Epithelial cell of esophagus (primary cell): Measurements from ENCODE around the gene IGF2.
A peak's percentile ranks its signal among the peaks of the same experiment; 100 is the strongest.

Source experiments
- DNase-seq: peaks from one replicate; pipeline ENCODE4 v3.0.0; 2010; ENCODE audit warnings: low read depth
- H3K4me3 ChIP-seq: 2 replicates; pipeline ENCODE4 v1.5.1; 2011; ENCODE audit warnings: mild to moderate bottlenecking, low read length, control low read depth
- TF ChIP-seq, protein P1 (sequence below): IDR thresholded peaks from 2 replicates; pipeline ENCODE4 v1.5.1; 2011; ENCODE audit warnings: low read depth, mild to moderate bottlenecking, low read length, control low read depth, inconsistent platforms; ENCODE audit not compliant: insufficient read depth; ENCODE audit errors: missing control alignments

Gene IGF2

DNA sequence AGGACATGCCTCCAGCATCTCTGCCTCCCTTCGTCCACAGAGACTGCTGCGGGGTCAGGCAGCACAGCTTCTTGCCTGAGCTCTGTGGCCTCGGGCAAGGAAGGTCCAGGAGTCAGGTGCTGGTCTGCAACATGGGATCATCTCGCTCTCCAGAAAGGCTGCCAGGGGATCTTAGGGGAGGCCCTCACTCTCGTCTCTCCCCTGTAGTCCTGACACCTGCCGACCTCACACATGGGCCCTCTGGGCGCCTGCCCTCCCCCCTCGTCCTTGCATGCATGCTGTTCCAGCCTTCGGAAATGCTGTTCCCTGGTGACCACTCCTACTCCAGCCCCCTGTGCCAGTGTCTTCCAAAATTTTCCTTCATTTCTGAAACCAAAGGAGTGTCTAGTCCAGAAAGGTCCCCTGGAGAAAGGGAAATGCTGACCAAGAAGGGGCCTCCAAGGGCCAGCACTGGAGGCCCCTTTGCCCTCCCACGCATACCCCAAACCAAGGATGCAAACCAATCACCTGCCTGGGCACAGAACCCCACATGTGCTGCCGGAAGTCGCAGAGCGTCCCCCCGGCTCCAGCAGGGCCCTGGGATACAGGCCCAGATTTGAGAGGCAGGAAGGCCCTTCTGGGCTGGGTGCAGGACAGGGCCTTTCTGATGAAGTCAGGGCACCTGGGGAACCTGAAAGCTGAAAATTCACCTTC is 41.0 kb downstream of the IGF2 start:
- H3K4me3 ChIP-seq: no peak overlapping the region
- TF ChIP-seq, protein P1, sequence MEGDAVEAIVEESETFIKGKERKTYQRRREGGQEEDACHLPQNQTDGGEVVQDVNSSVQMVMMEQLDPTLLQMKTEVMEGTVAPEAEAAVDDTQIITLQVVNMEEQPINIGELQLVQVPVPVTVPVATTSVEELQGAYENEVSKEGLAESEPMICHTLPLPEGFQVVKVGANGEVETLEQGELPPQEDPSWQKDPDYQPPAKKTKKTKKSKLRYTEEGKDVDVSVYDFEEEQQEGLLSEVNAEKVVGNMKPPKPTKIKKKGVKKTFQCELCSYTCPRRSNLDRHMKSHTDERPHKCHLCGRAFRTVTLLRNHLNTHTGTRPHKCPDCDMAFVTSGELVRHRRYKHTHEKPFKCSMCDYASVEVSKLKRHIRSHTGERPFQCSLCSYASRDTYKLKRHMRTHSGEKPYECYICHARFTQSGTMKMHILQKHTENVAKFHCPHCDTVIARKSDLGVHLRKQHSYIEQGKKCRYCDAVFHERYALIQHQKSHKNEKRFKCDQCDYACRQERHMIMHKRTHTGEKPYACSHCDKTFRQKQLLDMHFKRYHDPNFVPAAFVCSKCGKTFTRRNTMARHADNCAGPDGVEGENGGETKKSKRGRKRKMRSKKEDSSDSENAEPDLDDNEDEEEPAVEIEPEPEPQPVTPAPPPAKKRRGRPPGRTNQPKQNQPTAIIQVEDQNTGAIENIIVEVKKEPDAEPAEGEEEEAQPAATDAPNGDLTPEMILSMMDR: no peak

DNA sequence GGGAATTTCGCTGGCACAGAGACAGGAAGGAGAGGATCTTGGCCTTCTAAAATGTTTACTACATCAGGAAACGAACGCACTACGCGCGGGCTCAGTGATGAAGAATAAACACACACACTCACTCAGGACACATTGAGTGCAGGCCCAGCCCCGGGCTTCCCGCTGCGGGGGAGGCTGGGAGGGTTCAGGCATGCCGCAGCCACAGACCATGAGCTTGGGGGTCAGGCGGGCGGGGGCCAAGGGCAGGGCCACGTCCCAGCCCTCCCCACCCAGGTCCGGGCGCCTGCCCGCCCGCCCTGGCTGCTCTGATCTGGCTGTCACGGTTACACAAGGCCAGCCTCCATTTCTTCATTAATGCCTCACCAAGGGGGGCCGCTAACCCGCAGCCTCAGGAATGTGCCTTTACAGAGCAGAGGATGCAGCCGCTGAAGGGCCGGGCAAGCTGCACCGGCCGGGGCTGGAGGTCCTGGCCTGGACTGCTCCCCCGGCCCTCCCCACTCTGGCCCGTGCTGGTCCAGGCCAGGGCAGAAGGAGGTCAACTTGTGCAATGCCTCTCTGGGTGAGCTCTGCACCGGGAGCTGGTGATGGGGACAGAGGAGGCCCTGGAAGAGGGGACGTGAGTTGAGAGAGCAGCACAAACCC is 41.7 kb downstream of the IGF2 start:
- H3K4me3 ChIP-seq: no peak overlapping the region
- TF ChIP-seq, protein P1: no peak

More for the DNA sequence above, 41.0 kb downstream of the IGF2 start:
- DNase-seq: no peak

GRCh38 chr11:2096919-2097301 is 42.3 kb downstream of the IGF2 start:
- H3K4me3 ChIP-seq: no peak overlapping the region
- DNase-seq: no peak
- TF ChIP-seq, protein P1: no peak

More for the DNA sequence above, 41.7 kb downstream of the IGF2 start:
- DNase-seq: peak; percentile 58

DNA sequence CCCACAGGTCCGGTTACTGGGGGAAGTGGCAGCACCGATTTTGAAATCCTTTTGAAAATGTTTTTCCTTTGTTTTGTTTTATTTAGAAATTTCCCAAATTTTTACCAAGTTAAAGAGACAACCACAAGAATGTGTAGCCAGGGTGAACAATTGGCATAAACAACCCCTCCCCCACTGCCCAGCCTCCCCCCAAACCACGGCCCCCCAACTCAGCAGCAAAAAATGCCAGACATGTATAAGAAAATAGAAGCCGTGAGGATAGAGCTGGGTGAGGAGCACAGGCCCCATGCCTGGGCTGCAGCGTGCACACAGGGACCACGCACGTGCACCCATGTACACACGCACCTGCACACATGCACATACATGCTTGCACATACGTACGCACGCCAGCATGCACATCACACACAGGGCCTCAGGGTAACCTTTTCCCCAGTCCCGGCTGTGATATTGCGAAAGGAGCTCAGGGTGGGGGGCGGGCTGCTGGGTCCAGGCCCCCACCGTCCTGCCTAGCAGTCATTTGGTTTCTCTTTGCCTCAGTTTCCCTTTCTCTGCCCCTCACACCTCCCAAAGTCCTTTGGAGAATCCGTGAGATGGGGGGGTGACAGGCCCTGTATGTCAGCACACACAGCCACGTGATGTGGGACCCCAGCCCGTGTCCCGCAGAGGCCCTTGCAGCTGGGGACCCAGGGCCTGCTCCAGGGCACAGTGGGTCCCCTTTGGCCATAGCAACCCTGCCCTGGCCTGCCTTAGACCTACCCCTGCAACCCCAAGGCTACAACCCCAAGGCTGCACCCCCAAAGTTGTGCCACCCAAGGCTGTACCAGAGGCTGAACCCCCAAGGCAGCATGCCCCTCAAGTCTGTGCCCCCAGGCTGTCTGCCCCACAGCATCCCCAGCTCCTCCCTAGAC is 42.9 kb downstream of the IGF2 start:
- DNase-seq: no peak
- no peak overlapping the region for H3K4me3 ChIP-seq
- TF ChIP-seq, protein P1: no peak

DNA sequence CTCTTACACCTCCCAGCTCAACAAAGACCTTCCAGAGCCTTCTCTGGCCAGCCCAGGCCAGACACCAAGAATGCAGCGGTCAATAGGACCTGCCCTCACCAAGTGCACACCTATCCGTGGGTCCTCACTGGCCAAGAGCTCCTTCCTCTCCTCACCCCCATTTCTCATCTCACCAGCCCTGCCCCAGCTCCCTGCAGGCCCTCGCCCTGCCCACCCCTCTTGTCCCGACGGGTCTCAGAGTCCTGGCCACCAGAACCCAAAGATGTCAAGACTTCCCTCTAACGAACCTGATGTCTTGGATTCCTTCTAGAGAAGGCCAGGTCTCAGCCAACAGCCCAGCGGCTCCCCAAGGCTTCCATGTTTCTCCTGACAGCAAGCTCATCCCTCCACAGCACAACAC is 43.6 kb downstream of the IGF2 start:
- no peak for DNase-seq
- TF ChIP-seq, protein P1: no peak
- no peak overlapping the region for H3K4me3 ChIP-seq

GRCh38 chr11:2095198-2095520 is 44.0 kb downstream of the IGF2 start:
- no peak overlapping the region for H3K4me3 ChIP-seq
- no peak for DNase-seq
- TF ChIP-seq, protein P1: no peak
